IPS-18a (cell line): ENCODE results near the gene NEU4.

Experiments
- H3K27ac ChIP-seq: one replicate; pipeline ENCODE4 v1.5.1; 2013; ENCODE audit warnings: low read length
- H3K27me3 ChIP-seq: one replicate; pipeline ENCODE4 v1.6.1; 2013; ENCODE audit warnings: mild to moderate bottlenecking, low read length; ENCODE audit not compliant: control insufficient read depth, insufficient read depth
- H3K36me3 ChIP-seq: one replicate; pipeline ENCODE4 v1.6.1; 2013; ENCODE audit warnings: low read depth, low read length; ENCODE audit not compliant: control insufficient read depth
- H3K4me1 ChIP-seq: one replicate; pipeline ENCODE4 v1.6.1; 2013; ENCODE audit warnings: low read depth, low read length; ENCODE audit not compliant: control insufficient read depth
- H3K4me3 ChIP-seq: one replicate; pipeline ENCODE4 v1.5.1; 2013; ENCODE audit warnings: low read length
- H3K9ac ChIP-seq: one replicate; pipeline ENCODE4 v1.6.1; 2013; ENCODE audit warnings: mild to moderate bottlenecking, low read length, moderate library complexity
- H3K9me3 ChIP-seq: one replicate; pipeline ENCODE4 v1.6.1; 2013; ENCODE audit warnings: low read depth, low read length; ENCODE audit not compliant: control insufficient read depth

NEU4 gene

DNA sequence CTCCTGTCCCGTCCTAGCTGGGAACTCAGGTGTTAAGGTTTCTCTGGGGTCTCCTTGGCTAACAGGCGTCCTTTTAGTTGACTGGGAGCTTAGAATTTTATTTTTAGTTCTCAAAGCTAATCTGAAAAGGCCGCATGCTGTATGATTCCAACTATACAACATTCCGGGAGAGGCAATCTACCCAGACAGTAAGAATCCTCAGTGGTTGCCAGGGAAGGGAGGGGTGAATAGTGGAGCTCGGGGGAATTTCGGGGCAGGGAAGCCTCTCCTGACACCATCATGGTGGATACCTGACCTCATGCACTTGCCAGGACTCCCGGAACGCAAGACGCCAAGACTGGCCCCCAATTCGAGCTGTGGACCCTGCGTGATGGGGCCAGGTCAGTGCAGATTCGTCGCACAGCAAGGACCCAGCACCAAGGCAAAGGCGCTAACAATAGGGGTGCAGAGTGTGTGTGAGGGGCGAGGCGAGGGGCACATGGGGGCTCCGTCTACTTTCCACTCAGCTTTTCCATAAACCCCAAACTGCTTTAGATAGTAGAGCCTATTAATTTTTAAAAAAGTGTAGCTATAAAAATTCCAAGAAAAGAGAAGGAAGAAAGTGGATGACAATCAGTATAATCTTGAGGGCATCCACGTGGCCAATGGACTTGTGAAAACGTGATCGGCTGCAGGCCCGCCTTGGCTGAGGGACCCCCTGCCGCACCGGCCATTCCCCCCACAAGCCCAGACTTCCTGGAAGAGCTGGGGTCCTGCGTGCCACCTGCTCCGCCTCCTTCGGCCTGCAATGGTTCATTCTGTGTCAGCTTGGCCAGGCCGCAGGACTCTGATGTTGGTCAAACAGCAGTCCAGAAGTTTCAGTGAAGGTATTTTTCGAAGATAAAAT is 32.4 kb downstream of the NEU4 start:
- Histone ChIP-seq H3K36me3 (no peaks in the 10 kb centered on the region), H3K27me3 (peaks cover 48% of the 10 kb centered on the region), H3K9me3 (no peaks in the 10 kb centered on the region), H3K9ac (no peak overlapping the region), H3K4me1 (no peaks in the 10 kb centered on the region), H3K27ac (no peak overlapping the region), H3K4me3 (no peak overlapping the region)

GRCh38 chr2:241842067-241842415 is 33.0 kb downstream of the NEU4 start:
- no peak overlapping the region for H3K4me3 ChIP-seq
- H3K9ac ChIP-seq, result no peak overlapping the region
- H3K9me3 ChIP-seq, result no peaks in the 10 kb centered on the region
- H3K36me3 ChIP-seq, result no peaks in the 10 kb centered on the region
- H3K27me3 ChIP-seq, result peaks cover 49% of the 10 kb centered on the region
- no peak overlapping the region for H3K27ac ChIP-seq
- H3K4me1 ChIP-seq, result no peaks in the 10 kb centered on the region

GRCh38 chr2:241842620-241843211 is 33.7 kb downstream of the NEU4 start:
- Histone ChIP-seq H3K4me1 (no peaks in the 10 kb centered on the region), H3K9ac (no peak overlapping the region)

GRCh38 chr2:241843321-241844065 is 34.5 kb downstream of the NEU4 start:
- no peaks in the 10 kb centered on the region for H3K9me3 ChIP-seq
- no peaks in the 10 kb centered on the region for H3K36me3 ChIP-seq
- no peak overlapping the region for H3K27ac ChIP-seq
- no peak overlapping the region for H3K9ac ChIP-seq
- H3K4me1 ChIP-seq, result no peaks in the 10 kb centered on the region
- H3K4me3 ChIP-seq, result no peak overlapping the region
- peaks cover 49% of the 10 kb centered on the region for H3K27me3 ChIP-seq

More at GRCh38 chr2:241842620-241843211, 33.7 kb downstream of the NEU4 start:
- Histone ChIP-seq H3K27ac (no peak overlapping the region), H3K27me3 (peaks cover 49% of the 10 kb centered on the region), H3K9me3 (no peaks in the 10 kb centered on the region), H3K36me3 (no peaks in the 10 kb centered on the region), H3K4me3 (no peak overlapping the region)

GRCh38 chr2:241844066-241844728 is 35.2 kb downstream of the NEU4 start:
- peaks cover 49% of the 10 kb centered on the region for H3K27me3 ChIP-seq
- no peak overlapping the region for H3K27ac ChIP-seq
- H3K9ac ChIP-seq, result no peak overlapping the region
- H3K4me3 ChIP-seq, result peak overlapping the region; percentile 35
- H3K9me3 ChIP-seq, result no peaks in the 10 kb centered on the region
- no peaks in the 10 kb centered on the region for H3K36me3 ChIP-seq
- no peaks in the 10 kb centered on the region for H3K4me1 ChIP-seq

GRCh38 chr2:241844831-241845578 is 36.0 kb downstream of the NEU4 start:
- no peak overlapping the region for H3K27ac ChIP-seq
- no peaks in the 10 kb centered on the region for H3K4me1 ChIP-seq
- H3K4me3 ChIP-seq, result peak overlapping the region; percentile 35
- H3K27me3 ChIP-seq, result peaks cover 49% of the 10 kb centered on the region
- no peaks in the 10 kb centered on the region for H3K36me3 ChIP-seq
- no peak overlapping the region for H3K9ac ChIP-seq
- H3K9me3 ChIP-seq, result no peaks in the 10 kb centered on the region

- no peak overlapping the region for H3K27ac ChIP-seq
- H3K27me3 ChIP-seq, result peaks cover 49% of the 10 kb centered on the region
- H3K4me3 ChIP-seq, result no peak overlapping the region
- H3K36me3 ChIP-seq, result no peaks in the 10 kb centered on the region
- no peak overlapping the region for H3K9ac ChIP-seq
- H3K4me1 ChIP-seq, result no peaks in the 10 kb centered on the region
- no peaks in the 10 kb centered on the region for H3K9me3 ChIP-seq
Observed at GRCh38 chr2:241846406-241846805, 37.4 kb downstream of the NEU4 start.

GRCh38 chr2:241848761-241849615 is 40.0 kb downstream of the NEU4 start:
- H3K9ac ChIP-seq, result no peak overlapping the region
- no peaks in the 10 kb centered on the region for H3K36me3 ChIP-seq
- no peak overlapping the region for H3K4me3 ChIP-seq
- H3K4me1 ChIP-seq, result no peaks in the 10 kb centered on the region
- H3K9me3 ChIP-seq, result no peaks in the 10 kb centered on the region
- peaks cover 26% of the 10 kb centered on the region for H3K27me3 ChIP-seq
- no peak overlapping the region for H3K27ac ChIP-seq

DNA sequence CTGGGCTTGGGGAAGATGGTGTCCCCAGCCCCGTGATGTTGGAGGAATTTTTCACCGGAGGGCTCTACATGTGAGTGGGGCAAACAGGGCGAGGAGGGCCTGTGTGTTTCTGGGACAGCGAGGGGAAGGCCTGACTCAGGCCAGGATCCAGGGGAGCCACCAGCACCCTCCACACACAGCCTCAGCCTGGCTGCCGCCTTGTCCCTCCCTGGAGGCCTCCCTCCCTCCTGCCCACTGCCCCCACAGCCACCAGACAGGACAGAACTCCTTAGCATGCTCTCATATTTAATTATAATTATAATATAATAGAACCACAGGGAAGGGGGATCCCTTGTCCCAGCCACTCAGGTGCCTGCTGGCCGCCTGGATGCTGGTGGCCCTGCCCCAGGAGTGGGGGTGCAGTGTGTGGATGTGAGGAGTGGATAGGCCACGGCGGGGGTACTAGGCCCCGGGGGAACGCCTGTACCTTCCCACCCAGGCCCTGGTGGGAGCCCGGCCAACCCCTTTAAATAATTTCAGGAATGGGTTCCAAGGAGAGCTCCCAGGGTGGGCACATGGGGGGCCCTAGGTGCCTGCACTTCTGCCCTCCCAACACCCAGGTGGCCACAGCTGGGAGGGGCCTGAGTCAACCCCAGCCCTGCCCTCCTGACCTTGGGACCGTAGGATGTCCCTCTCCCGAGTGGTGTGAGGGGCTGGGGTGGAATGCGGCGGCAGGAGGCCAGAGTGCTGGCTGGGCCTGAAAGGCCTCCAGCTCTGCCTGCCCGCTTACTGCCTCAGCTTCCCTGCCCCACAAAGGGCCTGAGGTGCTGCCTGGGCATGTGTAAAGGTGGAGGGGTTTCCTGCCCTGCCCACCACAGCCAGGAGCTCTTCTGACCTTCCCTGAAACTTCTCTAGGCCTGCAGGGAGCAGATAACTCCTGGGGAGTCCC is 40.9 kb downstream of the NEU4 start:
- no peaks in the 10 kb centered on the region for H3K4me1 ChIP-seq
- no peak overlapping the region for H3K27ac ChIP-seq
- peaks cover 17% of the 10 kb centered on the region for H3K27me3 ChIP-seq
- H3K4me3 ChIP-seq, result no peak overlapping the region
- no peak overlapping the region for H3K9ac ChIP-seq
- H3K36me3 ChIP-seq, result no peaks in the 10 kb centered on the region
- H3K9me3 ChIP-seq, result no peaks in the 10 kb centered on the region
